ENCODE results near the gene WDFY4.

The WDFY4 gene

DNA sequence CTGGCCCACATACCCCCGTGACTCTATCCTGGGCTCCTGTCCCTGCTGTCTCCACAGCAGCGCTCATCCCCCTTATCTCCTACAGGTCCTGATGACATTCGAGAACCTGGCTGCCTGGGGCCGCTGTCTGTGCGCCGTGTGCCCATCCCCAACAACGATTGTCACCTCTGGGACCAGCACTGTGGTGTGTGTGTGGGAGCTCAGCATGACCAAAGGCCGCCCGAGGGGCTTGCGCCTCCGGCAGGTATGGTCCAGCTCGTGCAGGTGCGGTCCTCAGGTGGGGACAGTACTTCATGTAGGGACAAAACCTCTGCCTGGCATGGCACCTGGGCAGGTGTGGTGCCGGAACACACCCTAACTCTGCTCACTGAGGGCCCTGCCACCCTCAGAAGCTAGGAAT, 285.4 kb downstream of the WDFY4 start:
- Histone ChIP-seq H3K36me3 (ENCODE audit: low read depth) (no peaks in the 10 kb centered on the region), H3K9me3 (ENCODE audit: severe bottlenecking) (no peaks in the 10 kb centered on the region), H3K27me3 (ENCODE audit: insufficient read depth, poor library complexity, severe bottlenecking) (no peaks in the 10 kb centered on the region), H3K27ac (ENCODE audit: poor library complexity, severe bottlenecking) (no peak overlapping the region), H3K4me3 (ENCODE audit: severe bottlenecking) (no peak overlapping the region), H3K4me1 (ENCODE audit: insufficient read depth, poor library complexity, severe bottlenecking) (no peaks in the 10 kb centered on the region)
- no peak for TF ChIP-seq CTCF (IDR thresholded peaks at IDR 0.05; ENCODE audit: poor library complexity, severe bottlenecking)
- ATAC-seq (ENCODE audit: low read depth) (no peak), DNase-seq (ENCODE audit: low spot score) (no peak)

GRCh38 chr10:48970654-48971053, 286.0 kb downstream of the WDFY4 start:
- Histone ChIP-seq H3K4me3 (ENCODE audit: severe bottlenecking) (no peak overlapping the region), H3K36me3 (ENCODE audit: low read depth) (no peaks in the 10 kb centered on the region), H3K4me1 (ENCODE audit: insufficient read depth, poor library complexity, severe bottlenecking) (no peaks in the 10 kb centered on the region), H3K9me3 (ENCODE audit: severe bottlenecking) (no peaks in the 10 kb centered on the region), H3K27me3 (ENCODE audit: insufficient read depth, poor library complexity, severe bottlenecking) (no peaks in the 10 kb centered on the region), H3K27ac (ENCODE audit: poor library complexity, severe bottlenecking) (no peak overlapping the region)
- DNase-seq (ENCODE audit: low spot score) (no peak), ATAC-seq (ENCODE audit: low read depth) (no peak)
- TF ChIP-seq CTCF (IDR thresholded peaks at IDR 0.05; ENCODE audit: poor library complexity, severe bottlenecking): no peak

DNA sequence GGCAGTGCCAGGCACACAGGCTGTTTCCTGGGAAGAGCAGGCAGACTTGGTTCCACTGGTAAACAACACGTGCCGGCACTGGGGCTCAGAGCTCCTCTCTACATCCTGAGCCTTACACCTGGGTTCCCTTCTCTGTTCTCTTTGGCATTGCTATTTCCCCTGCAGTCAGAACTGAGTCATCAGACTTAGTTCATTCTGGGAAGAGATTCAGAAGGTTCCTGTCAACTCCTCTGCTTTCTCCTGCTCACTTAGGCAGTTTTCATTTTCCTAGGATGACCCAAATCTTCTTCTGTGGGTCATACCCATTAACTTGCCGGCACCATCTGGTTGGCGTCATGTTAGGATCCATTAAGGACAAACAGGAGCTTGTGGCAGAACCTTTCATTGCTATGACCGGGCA, 288.4 kb downstream of the WDFY4 start:
- ATAC-seq (ENCODE audit: low read depth) (no peak), DNase-seq (ENCODE audit: low spot score) (no peak)
- Histone ChIP-seq H3K36me3 (ENCODE audit: low read depth) (no peaks in the 10 kb centered on the region), H3K27ac (ENCODE audit: poor library complexity, severe bottlenecking) (no peak overlapping the region), H3K4me1 (ENCODE audit: insufficient read depth, poor library complexity, severe bottlenecking) (no peaks in the 10 kb centered on the region), H3K27me3 (ENCODE audit: insufficient read depth, poor library complexity, severe bottlenecking) (no peaks in the 10 kb centered on the region), H3K9me3 (ENCODE audit: severe bottlenecking) (no peaks in the 10 kb centered on the region), H3K4me3 (ENCODE audit: severe bottlenecking) (no peak overlapping the region)
- no peak for TF ChIP-seq CTCF (IDR thresholded peaks at IDR 0.05; ENCODE audit: poor library complexity, severe bottlenecking)

GRCh38 chr10:48974510-48975156, 290.0 kb downstream of the WDFY4 start:
- ATAC-seq (ENCODE audit: low read depth) (no peak), DNase-seq (ENCODE audit: low spot score) (no peak)
- Histone ChIP-seq H3K4me1 (ENCODE audit: insufficient read depth, poor library complexity, severe bottlenecking) (no peaks in the 10 kb centered on the region), H3K27ac (ENCODE audit: poor library complexity, severe bottlenecking) (no peak overlapping the region), H3K27me3 (ENCODE audit: insufficient read depth, poor library complexity, severe bottlenecking) (no peaks in the 10 kb centered on the region), H3K4me3 (ENCODE audit: severe bottlenecking) (no peak overlapping the region), H3K36me3 (ENCODE audit: low read depth) (no peaks in the 10 kb centered on the region), H3K9me3 (ENCODE audit: severe bottlenecking) (no peaks in the 10 kb centered on the region)
- TF ChIP-seq CTCF (IDR thresholded peaks at IDR 0.05; ENCODE audit: poor library complexity, severe bottlenecking): no peak

- DNase-seq (ENCODE audit: low spot score): no peak
- TF ChIP-seq CTCF (IDR thresholded peaks at IDR 0.05; ENCODE audit: poor library complexity, severe bottlenecking): no peak
These were observed 291.5 kb downstream of the WDFY4 start for GRCh38 chr10:48976196-48976595.

More at GRCh38 chr10:48976196-48976595, 291.5 kb downstream of the WDFY4 start:
- no peaks in the 10 kb centered on the region for H3K36me3 ChIP-seq (ENCODE audit: low read depth)
- H3K27me3 ChIP-seq (ENCODE audit: insufficient read depth, poor library complexity, severe bottlenecking): no peaks in the 10 kb centered on the region
- no peak overlapping the region for H3K27ac ChIP-seq (ENCODE audit: poor library complexity, severe bottlenecking)
- no peaks in the 10 kb centered on the region for H3K9me3 ChIP-seq (ENCODE audit: severe bottlenecking)
- H3K4me1 ChIP-seq (ENCODE audit: insufficient read depth, poor library complexity, severe bottlenecking): no peaks in the 10 kb centered on the region
- H3K4me3 ChIP-seq (ENCODE audit: severe bottlenecking): no peak overlapping the region
- ATAC-seq (ENCODE audit: low read depth): peak; percentile 36; the same call in 1 of the 3 replicates
